OCI-LY1 (cell line): ENCODE data around the gene PHF19.

Experiments used
- H2AFZ ChIP-seq: fragments of 200-600 bp; sonication (generic), shearing (Covaris generic); 2 replicates; pipeline ENCODE4 v1.6.0; 2014; ENCODE audit warnings: antibody characterized with exemption, mild to moderate bottlenecking, low read length
- H3F3A ChIP-seq: fragments of 200-600 bp; sonication (generic), shearing (Covaris generic); 2 replicates; pipeline ENCODE4 v1.6.0; 2014; ENCODE audit warnings: mild to moderate bottlenecking, antibody characterized with exemption, low read length, moderate library complexity; ENCODE audit not compliant: insufficient read depth
- H3K27ac ChIP-seq: fragments of 200-600 bp; sonication (generic); 2 replicates; pipeline ENCODE4 v1.5.1; 2014; ENCODE audit warnings: low read length, mixed run types, mild to moderate bottlenecking, low read depth; ENCODE audit not compliant: poor library complexity, severe bottlenecking
- H3K27me3 ChIP-seq: fragments of 200-600 bp; sonication (generic); 2 replicates; pipeline ENCODE4 v1.6.0; 2014; ENCODE audit warnings: antibody characterized with exemption, mild to moderate bottlenecking, low read length, moderate library complexity; ENCODE audit not compliant: insufficient read depth
- H3K36me3 ChIP-seq: fragments of 200-600 bp; sonication (generic); 2 replicates; pipeline ENCODE4 v1.6.1; 2014; ENCODE audit warnings: mild to moderate bottlenecking, antibody characterized with exemption, low read length, moderate library complexity, mixed read lengths; ENCODE audit not compliant: insufficient read depth
- H3K4me1 ChIP-seq: fragments of 200-600 bp; sonication (generic); 2 replicates; pipeline ENCODE4 v1.5.1; 2014; ENCODE audit warnings: mild to moderate bottlenecking, low read length, moderate library complexity; ENCODE audit not compliant: insufficient read depth, severe bottlenecking
- H3K4me2 ChIP-seq: fragments of 200-600 bp; sonication (generic), shearing (Covaris generic); 2 replicates; pipeline ENCODE4 v1.6.1; 2014; ENCODE audit warnings: low read length
- H3K4me3 ChIP-seq: fragments of 200-600 bp; sonication (generic); 2 replicates; pipeline ENCODE4 v1.5.1; 2014; ENCODE audit warnings: low read length, low read depth, mild to moderate bottlenecking, mixed read lengths; ENCODE audit not compliant: poor library complexity, severe bottlenecking
- H3K79me2 ChIP-seq: fragments of 200-600 bp; shearing (Covaris generic); 2 replicates; pipeline ENCODE4 v1.6.1; 2016; ENCODE audit warnings: mixed run types, low read length, mixed read lengths; ENCODE audit not compliant: insufficient read depth
- H3K9ac ChIP-seq: fragments of 200-600 bp; sonication (generic), shearing (Covaris generic); 2 replicates; pipeline ENCODE4 v1.6.1; 2014; ENCODE audit warnings: mild to moderate bottlenecking, low read length, mixed read lengths
- H3K9me2 ChIP-seq: fragments of 200-600 bp; sonication (generic), shearing (Covaris generic); 2 replicates; pipeline ENCODE4 v1.6.1; 2014; ENCODE audit warnings: low read depth, mild to moderate bottlenecking, low read length, mixed read lengths
- H3K9me3 ChIP-seq: fragments of 200-600 bp; shearing (Covaris generic); 2 replicates; pipeline ENCODE4 v1.6.1; 2014; ENCODE audit warnings: low read length, mixed read lengths
- H4K20me1 ChIP-seq: fragments of 200-600 bp; sonication (generic), shearing (Covaris generic); 2 replicates; pipeline ENCODE4 v1.6.0; 2016; ENCODE audit warnings: mild to moderate bottlenecking, low read length; ENCODE audit not compliant: insufficient read depth
- EZH2 ChIP-seq: fragments of 200-600 bp; sonication (generic), shearing (Covaris generic); IDR thresholded peaks from 2 replicates; pipeline ENCODE4 v1.8.0; 2017; ENCODE audit warnings: borderline replicate concordance, mixed run types, mild to moderate bottlenecking, antibody characterized with exemption, low read length, moderate library complexity, mixed read lengths
- TF ChIP-seq, protein P1 (sequence below): fragments of 200-600 bp; sonication (generic), shearing (Covaris generic); IDR thresholded peaks from 2 replicates; pipeline ENCODE4 v1.5.1; 2017; ENCODE audit warnings: mild to moderate bottlenecking, antibody characterized with exemption, low read length, moderate library complexity, mixed read lengths

PHF19 gene

DNA sequence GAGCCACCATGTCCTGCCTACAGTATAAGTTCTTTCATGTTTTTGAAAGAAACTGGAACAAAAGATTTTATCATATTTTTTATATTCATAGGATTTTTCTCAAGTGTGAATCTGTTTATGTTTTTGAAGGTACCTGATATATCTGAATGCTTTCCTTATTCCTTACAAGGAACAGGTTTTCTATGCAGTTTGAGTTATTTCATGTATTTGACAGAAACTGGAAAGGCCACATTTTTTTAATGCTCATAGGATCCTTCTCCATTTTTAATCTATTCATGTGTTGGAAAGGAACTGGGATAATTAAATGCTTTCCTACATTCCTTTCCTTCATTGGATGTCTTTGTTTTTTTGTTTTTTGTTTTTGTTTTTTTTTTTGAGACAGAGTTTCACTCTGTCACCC lies 68.1 kb downstream of the PHF19 start:
- Histone ChIP-seq H3K27ac (no peak overlapping the region), H3K4me1 (peaks cover 8% of the 10 kb centered on the region), H3K27me3 (no peaks in the 10 kb centered on the region), H3F3A (no peaks in the 10 kb centered on the region), H2AFZ (no peak overlapping the region), H4K20me1 (no peaks in the 10 kb centered on the region), H3K36me3 (no peaks in the 10 kb centered on the region), H3K79me2 (no peaks in the 10 kb centered on the region), H3K9me3 (peaks cover 19% of the 10 kb centered on the region), H3K4me2 (no peak overlapping the region), H3K9me2 (no peaks in the 10 kb centered on the region), H3K4me3 (no peak overlapping the region), H3K9ac (no peak overlapping the region)
- TF ChIP-seq, protein P1, sequence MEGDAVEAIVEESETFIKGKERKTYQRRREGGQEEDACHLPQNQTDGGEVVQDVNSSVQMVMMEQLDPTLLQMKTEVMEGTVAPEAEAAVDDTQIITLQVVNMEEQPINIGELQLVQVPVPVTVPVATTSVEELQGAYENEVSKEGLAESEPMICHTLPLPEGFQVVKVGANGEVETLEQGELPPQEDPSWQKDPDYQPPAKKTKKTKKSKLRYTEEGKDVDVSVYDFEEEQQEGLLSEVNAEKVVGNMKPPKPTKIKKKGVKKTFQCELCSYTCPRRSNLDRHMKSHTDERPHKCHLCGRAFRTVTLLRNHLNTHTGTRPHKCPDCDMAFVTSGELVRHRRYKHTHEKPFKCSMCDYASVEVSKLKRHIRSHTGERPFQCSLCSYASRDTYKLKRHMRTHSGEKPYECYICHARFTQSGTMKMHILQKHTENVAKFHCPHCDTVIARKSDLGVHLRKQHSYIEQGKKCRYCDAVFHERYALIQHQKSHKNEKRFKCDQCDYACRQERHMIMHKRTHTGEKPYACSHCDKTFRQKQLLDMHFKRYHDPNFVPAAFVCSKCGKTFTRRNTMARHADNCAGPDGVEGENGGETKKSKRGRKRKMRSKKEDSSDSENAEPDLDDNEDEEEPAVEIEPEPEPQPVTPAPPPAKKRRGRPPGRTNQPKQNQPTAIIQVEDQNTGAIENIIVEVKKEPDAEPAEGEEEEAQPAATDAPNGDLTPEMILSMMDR = no peak
- no peak for TF ChIP-seq EZH2

DNA sequence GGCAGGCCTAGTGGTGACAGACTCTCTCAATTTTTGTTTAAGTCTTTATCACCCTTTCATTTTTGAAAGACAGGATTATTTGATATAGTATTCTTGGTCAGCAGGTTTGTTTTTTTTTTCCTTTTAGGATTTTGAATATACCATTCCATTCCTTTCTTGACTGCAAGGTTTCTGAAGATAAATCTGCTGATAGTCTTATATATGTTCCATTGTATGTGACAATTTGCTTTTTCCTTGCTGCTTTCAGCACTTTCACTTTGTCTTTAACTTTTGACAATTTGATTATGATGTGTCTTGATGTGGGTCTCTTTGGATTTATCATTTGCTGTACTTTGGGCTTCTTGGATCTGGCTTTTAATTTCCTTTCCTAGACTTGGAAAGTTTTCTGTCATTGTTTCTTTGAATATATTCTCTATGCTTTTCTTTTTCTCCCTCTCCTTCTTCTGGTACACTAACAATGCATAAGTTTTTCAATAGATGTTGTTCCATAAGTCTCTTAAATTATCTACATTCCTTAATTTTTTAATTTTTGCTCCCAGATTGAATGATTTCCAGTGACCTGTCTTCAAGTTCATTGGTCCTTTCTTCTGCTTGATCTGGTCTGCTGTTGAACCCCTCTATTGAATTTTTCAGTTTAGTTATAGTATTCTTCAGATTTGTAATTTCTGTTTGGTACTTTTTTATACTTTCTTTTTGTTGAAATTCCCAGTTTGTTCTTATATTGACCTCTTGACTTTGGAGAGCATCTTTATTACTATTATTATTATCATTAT lies 69.2 kb downstream of the PHF19 start:
- Histone ChIP-seq H3F3A (no peaks in the 10 kb centered on the region), H4K20me1 (no peaks in the 10 kb centered on the region), H3K79me2 (no peaks in the 10 kb centered on the region), H3K9me2 (no peaks in the 10 kb centered on the region), H3K9me3 (peaks cover 19% of the 10 kb centered on the region), H3K4me3 (no peak overlapping the region), H3K36me3 (no peaks in the 10 kb centered on the region), H3K27ac (no peak overlapping the region), H3K4me1 (no peaks in the 10 kb centered on the region), H2AFZ (no peak overlapping the region), H3K27me3 (no peaks in the 10 kb centered on the region), H3K9ac (no peak overlapping the region), H3K4me2 (no peak overlapping the region)
- TF ChIP-seq, protein P1 = no peak
- no peak for TF ChIP-seq EZH2
